ENCODE results near the gene ELL2.

- no peak for TF ChIP-seq REST (IDR thresholded peaks at IDR 0.05; ENCODE audit: low read depth, low read length)
- TF ChIP-seq CTCF (IDR thresholded peaks at IDR 0.05): no peak
- TF ChIP-seq USF2 (IDR thresholded peaks at IDR 0.05; ENCODE audit: borderline replicate concordance, low read depth, low read length): no peak
Measured at GRCh38 chr5:96001262-96001661, 39.6 kb upstream of the ELL2 start.

Measured in SK-N-SH (cell line).